SU-DHL-6 (cell line): ENCODE measurements around the gene CYB5R4.

Experiments
- H2AFZ ChIP-seq: fragments of 200-600 bp; sonication (generic); 2 replicates; pipeline ENCODE4 v1.6.1; 2014; ENCODE audit warnings: low read depth, mild to moderate bottlenecking, moderate library complexity, mixed read lengths, antibody characterized with exemption, low read length; ENCODE audit not compliant: severe bottlenecking
- H3F3A ChIP-seq: fragments of 200-600 bp; shearing (Covaris generic); 2 replicates; pipeline ENCODE4 v1.6.0; 2016; ENCODE audit warnings: antibody characterized with exemption, mild to moderate bottlenecking; ENCODE audit not compliant: insufficient read depth
- H3K27ac ChIP-seq: fragments of 200-600 bp; sonication (generic); 2 replicates; pipeline ENCODE4 v1.5.1; 2016; ENCODE audit warnings: low read depth, mild to moderate bottlenecking, low read length, moderate library complexity, mixed read lengths
- H3K27me3 ChIP-seq: fragments of 200-600 bp; sonication (generic), shearing (Covaris generic); 2 replicates; pipeline ENCODE4 v1.6.0; 2014; ENCODE audit warnings: mild to moderate bottlenecking, low read length
- H3K36me3 ChIP-seq: fragments of 200-600 bp; sonication (generic); 2 replicates; pipeline ENCODE4 v1.6.1; 2014; ENCODE audit warnings: mild to moderate bottlenecking, low read length, mixed read lengths
- H3K4me2 ChIP-seq: fragments of 300-600, 200-600 bp; shearing (Covaris generic), sonication (generic); 2 replicates; pipeline ENCODE4 v1.6.0; 2014; ENCODE audit warnings: low read length, low read depth, mild to moderate bottlenecking; ENCODE audit not compliant: poor library complexity, severe bottlenecking
- H3K4me3 ChIP-seq: fragments of 200-600 bp; sonication (generic); 2 replicates; pipeline ENCODE4 v1.5.1; 2014; ENCODE audit warnings: antibody characterized with exemption, low read length, mild to moderate bottlenecking, mixed read lengths; ENCODE audit not compliant: insufficient read depth, poor library complexity, severe bottlenecking
- H3K79me2 ChIP-seq: fragments of 200-600 bp; sonication (generic); 2 replicates; pipeline ENCODE4 v1.6.1; 2014; ENCODE audit warnings: mild to moderate bottlenecking, low read length, moderate library complexity; ENCODE audit not compliant: insufficient read depth
- H3K9ac ChIP-seq: fragments of 200-600 bp; sonication (generic); 2 replicates; pipeline ENCODE4 v1.7.0; 2014; ENCODE audit warnings: mild to moderate bottlenecking, low read length
- H3K9me2 ChIP-seq: fragments of 200-600 bp; sonication (generic); replicated peaks from 2 replicates; pipeline ENCODE4 v1.6.1; 2014; ENCODE audit warnings: low read length; ENCODE audit not compliant: insufficient read depth
- H3K9me3 ChIP-seq: fragments of 200-600 bp; sonication (generic); 2 replicates; pipeline ENCODE4 v1.6.1; 2014; ENCODE audit warnings: low read length, mixed read lengths; ENCODE audit not compliant: insufficient read depth
- H4K20me1 ChIP-seq: fragments of 200-600 bp; sonication (generic); 2 replicates; pipeline ENCODE4 v1.6.1; 2014; ENCODE audit warnings: low read depth, mild to moderate bottlenecking, antibody characterized with exemption, low read length, moderate library complexity, mixed read lengths
- CTCF ChIP-seq: fragments of 200-600 bp; sonication (generic); IDR thresholded peaks from one replicate; pipeline ENCODE4 v1.5.1; 2017; ENCODE audit warnings: antibody characterized with exemption, mild to moderate bottlenecking, low read length, moderate library complexity; ENCODE audit not compliant: insufficient read depth, poor library complexity, severe bottlenecking
- EZH2phosphoT487 ChIP-seq: fragments of 200-600 bp; sonication (generic), shearing (Covaris generic); conservative IDR thresholded peaks from 2 replicates; pipeline ENCODE4 v1.6.1; 2018; ENCODE audit warnings: mild to moderate bottlenecking, antibody characterized with exemption, low read length, moderate library complexity, mixed read lengths

Gene CYB5R4

GRCh38 chr6:83827050-83827449 lies 32.4 kb upstream of the CYB5R4 start:
- H3K79me2 ChIP-seq: no peaks in the 10 kb centered on the region
- H3K36me3 ChIP-seq: no peaks in the 10 kb centered on the region
- TF ChIP-seq EZH2phosphoT487 (no peak), CTCF (no peak)
- H3F3A ChIP-seq: no peaks in the 10 kb centered on the region
- H3K27ac ChIP-seq: no peak overlapping the region
- no peak overlapping the region for H2AFZ ChIP-seq
- H3K27me3 ChIP-seq: no peaks in the 10 kb centered on the region
- H3K4me3 ChIP-seq: no peak overlapping the region
- H4K20me1 ChIP-seq: no peaks in the 10 kb centered on the region
- H3K9ac ChIP-seq: no peak overlapping the region
- no peaks in the 10 kb centered on the region for H3K9me2 ChIP-seq
- no peaks in the 10 kb centered on the region for H3K9me3 ChIP-seq
- H3K4me2 ChIP-seq: no peak overlapping the region

- Histone ChIP-seq H3K27ac (no peak overlapping the region), H3K9me2 (no peaks in the 10 kb centered on the region), H4K20me1 (no peaks in the 10 kb centered on the region), H3F3A (no peaks in the 10 kb centered on the region), H3K36me3 (no peaks in the 10 kb centered on the region), H3K4me2 (no peak overlapping the region), H3K79me2 (no peaks in the 10 kb centered on the region), H2AFZ (no peak overlapping the region), H3K27me3 (no peaks in the 10 kb centered on the region; the same call in 1 of the 2 replicates), H3K9ac (no peak overlapping the region), H3K9me3 (no peaks in the 10 kb centered on the region), H3K4me3 (no peak overlapping the region)
- TF ChIP-seq EZH2phosphoT487 (no peak), CTCF (no peak)
Observed at GRCh38 chr6:83838727-83839126, 20.8 kb upstream of the CYB5R4 start.

- Histone ChIP-seq H4K20me1 (no peaks in the 10 kb centered on the region), H3K79me2 (no peaks in the 10 kb centered on the region), H3F3A (no peaks in the 10 kb centered on the region), H3K27ac (no peak overlapping the region), H3K4me2 (no peak overlapping the region), H3K9ac (no peak overlapping the region), H3K9me3 (no peaks in the 10 kb centered on the region), H3K36me3 (no peaks in the 10 kb centered on the region), H3K27me3 (no peaks in the 10 kb centered on the region; the same call in 1 of the 2 replicates), H3K4me3 (no peak overlapping the region), H3K9me2 (no peaks in the 10 kb centered on the region), H2AFZ (no peak overlapping the region)
- no peak for TF ChIP-seq CTCF
- no peak for TF ChIP-seq EZH2phosphoT487
Observed at GRCh38 chr6:83844170-83844569, 15.3 kb upstream of the CYB5R4 start.

- no peak for TF ChIP-seq EZH2phosphoT487
- no peak for TF ChIP-seq CTCF
- H3K9ac ChIP-seq: no peak overlapping the region
- H3K36me3 ChIP-seq: no peaks in the 10 kb centered on the region
- no peaks in the 10 kb centered on the region for H3K9me3 ChIP-seq
- no peaks in the 10 kb centered on the region; the same call in 1 of the 2 replicates for H3K27me3 ChIP-seq
- H2AFZ ChIP-seq: no peak overlapping the region
- H3F3A ChIP-seq: no peaks in the 10 kb centered on the region
- H3K27ac ChIP-seq: no peak overlapping the region
- no peak overlapping the region for H3K4me3 ChIP-seq
- no peak overlapping the region for H3K4me2 ChIP-seq
- no peaks in the 10 kb centered on the region for H4K20me1 ChIP-seq
- no peaks in the 10 kb centered on the region for H3K9me2 ChIP-seq
- H3K79me2 ChIP-seq: no peaks in the 10 kb centered on the region
Observed at GRCh38 chr6:83846291-83846690, 13.2 kb upstream of the CYB5R4 start.
